ENCODE results near the gene ISLR2.

- TF ChIP-seq FOXA1 (IDR thresholded peaks at IDR 0.05) (no peak), SUZ12 (IDR thresholded peaks at IDR 0.05) (no peak), PKNOX1 (IDR thresholded peaks at IDR 0.05) (no peak), HDGF (IDR thresholded peaks at IDR 0.05; ENCODE audit: borderline replicate concordance) (no peak), NFRKB (IDR thresholded peaks at IDR 0.05) (no peak), SP1 (IDR thresholded peaks at IDR 0.05) (no peak), TARDBP (IDR thresholded peaks at IDR 0.05) (no peak), ELF4 (IDR thresholded peaks at IDR 0.05) (no peak)
Measured at GRCh38 chr15:74184582-74185091, 54.3 kb downstream of the ISLR2 start.
